ENCODE results near the gene SNIP1. TPM values are rescaled to one million over a fixed set of nuclear protein-coding genes. Genes with fewer than 3 reads are reported as not detected.
A peak's percentile ranks its signal among the peaks of the same experiment; 100 is the strongest.
"Not testable (repeated sequence)": the region's sequence is repeated elsewhere in the genome, so short reads cannot be mapped to it uniquely, and the experiment has no call there.

SNIP1 gene
- total RNA-seq, 1 donor from 2014 or later, result 12.5 TPM

- H3K9me3 ChIP-seq (ENCODE audit: control insufficient read depth in 3 of 3, low read length in 3 of 3), result no peaks in the 10 kb centered on the region
- H3K36me3 ChIP-seq (ENCODE audit: control insufficient read depth in 3 of 3, insufficient read depth in 3 of 3, low read length in 3 of 3), result peaks cover 0 to 4% (median 0%) of the 10 kb centered on the region in 3 donors
- H3K4me3 ChIP-seq (ENCODE audit: low read length in 3 of 3), result no peak overlapping the region
- peaks cover 0 to 3% (median 0%) of the 10 kb centered on the region in 3 donors for H3K27me3 ChIP-seq (ENCODE audit: control insufficient read depth in 3 of 3, insufficient read depth in 3 of 3, low read length in 3 of 3)
- H3K9ac ChIP-seq (ENCODE audit: low read depth in 1 of 3, low read length in 3 of 3), result no peak overlapping the region
- H3K4me1 ChIP-seq (ENCODE audit: control insufficient read depth in 3 of 3, insufficient read depth in 3 of 3, low read length in 3 of 3), result peaks cover 3 to 10% (median 10%) of the 10 kb centered on the region in 3 donors
- H3K27ac ChIP-seq (ENCODE audit: low read depth, low read length), result no peak overlapping the region
Observed at GRCh38 chr1:37559080-37559479, 5.0 kb upstream of the SNIP1 start.

- Histone ChIP-seq H3K36me3 (ENCODE audit: control insufficient read depth in 3 of 3, insufficient read depth in 3 of 3, low read length in 3 of 3) (peaks cover 0 to 4% (median 3%) of the 10 kb centered on the region in 3 donors), H3K27ac (ENCODE audit: low read depth, low read length) (no peak overlapping the region), H3K9me3 (ENCODE audit: control insufficient read depth in 3 of 3, low read length in 3 of 3) (no peaks in the 10 kb centered on the region), H3K4me3 (ENCODE audit: low read length in 3 of 3) (no peak overlapping the region), H3K9ac (ENCODE audit: low read depth in 1 of 3, low read length in 3 of 3) (no peak overlapping the region), H3K27me3 (ENCODE audit: control insufficient read depth in 3 of 3, insufficient read depth in 3 of 3, low read length in 3 of 3) (peaks cover 0 to 3% (median 0%) of the 10 kb centered on the region in 3 donors), H3K4me1 (ENCODE audit: control insufficient read depth in 3 of 3, insufficient read depth in 3 of 3, low read length in 3 of 3) (peaks cover 4 to 15% (median 10%) of the 10 kb centered on the region in 3 donors)
Observed at GRCh38 chr1:37558411-37558810, 4.3 kb upstream of the SNIP1 start.

GRCh38 chr1:37557402-37557801, 3.3 kb upstream of the SNIP1 start:
- H3K4me3 ChIP-seq (ENCODE audit: low read length in 3 of 3), result peak overlapping the region; percentile 64 to 70 (median 68)
- H3K9ac ChIP-seq (ENCODE audit: low read depth in 1 of 3, low read length in 3 of 3), result no peak overlapping the region
- H3K4me1 ChIP-seq (ENCODE audit: control insufficient read depth in 3 of 3, insufficient read depth in 3 of 3, low read length in 3 of 3), result peaks cover 14 to 25% (median 20%) of the 10 kb centered on the region in 3 donors
- H3K27ac ChIP-seq (ENCODE audit: low read depth, low read length), result no peak overlapping the region
- H3K36me3 ChIP-seq (ENCODE audit: control insufficient read depth in 3 of 3, insufficient read depth in 3 of 3, low read length in 3 of 3), result peaks cover 2 to 4% (median 3%) of the 10 kb centered on the region in 3 donors
- peaks cover 0 to 3% (median 0%) of the 10 kb centered on the region in 3 donors for H3K27me3 ChIP-seq (ENCODE audit: control insufficient read depth in 3 of 3, insufficient read depth in 3 of 3, low read length in 3 of 3)
- H3K9me3 ChIP-seq (ENCODE audit: control insufficient read depth in 3 of 3, low read length in 3 of 3), result no peaks in the 10 kb centered on the region

GRCh38 chr1:37556712-37557196, 2.7 kb upstream of the SNIP1 start, which contains the start of gene DNALI1:
Gene DNALI1, plus strand, starts transcription at chr1:37556940. Its CDS starts 55 bp downstream, at chr1:37556995.
- Histone ChIP-seq H3K9me3 (ENCODE audit: control insufficient read depth in 3 of 3, low read length in 3 of 3) (no peaks in the 10 kb centered on the region), H3K4me1 (ENCODE audit: control insufficient read depth in 3 of 3, insufficient read depth in 3 of 3, low read length in 3 of 3) (peaks cover 15 to 26% (median 23%) of the 10 kb centered on the region in 3 donors), H3K27me3 (ENCODE audit: control insufficient read depth in 3 of 3, insufficient read depth in 3 of 3, low read length in 3 of 3) (peaks cover 0 to 3% (median 0%) of the 10 kb centered on the region in 3 donors), H3K36me3 (ENCODE audit: control insufficient read depth in 3 of 3, insufficient read depth in 3 of 3, low read length in 3 of 3) (peaks cover 6 to 9% (median 7%) of the 10 kb centered on the region in 3 donors), H3K27ac (ENCODE audit: low read depth, low read length) (peak within 1 kb of the TSS; percentile 54), H3K9ac (ENCODE audit: low read depth in 1 of 3, low read length in 3 of 3) (peak within 1 kb of the TSS; percentile 8 to 57 (median 54)), H3K4me3 (ENCODE audit: low read length in 3 of 3) (peak within 1 kb of the TSS; percentile 68 to 70 (median 70))

GRCh38 chr1:37553598-37553926, 531 bp downstream of the SNIP1 start:
- Histone ChIP-seq H3K9ac (ENCODE audit: low read depth in 1 of 3, low read length in 3 of 3) (peak overlapping the region; percentile 91 to 97 (median 95)), H3K4me1 (ENCODE audit: control insufficient read depth in 3 of 3, insufficient read depth in 3 of 3, low read length in 3 of 3) (peaks cover 15 to 26% (median 23%) of the 10 kb centered on the region in 3 donors), H3K27ac (ENCODE audit: low read depth, low read length) (peak overlapping the region; percentile 90), H3K36me3 (ENCODE audit: control insufficient read depth in 3 of 3, insufficient read depth in 3 of 3, low read length in 3 of 3) (peaks cover 11 to 14% (median 14%) of the 10 kb centered on the region in 3 donors), H3K4me3 (ENCODE audit: low read length in 3 of 3) (peak overlapping the region; percentile 83 to 96 (median 86)), H3K9me3 (ENCODE audit: control insufficient read depth in 3 of 3, low read length in 3 of 3) (no peaks in the 10 kb centered on the region), H3K27me3 (ENCODE audit: control insufficient read depth in 3 of 3, insufficient read depth in 3 of 3, low read length in 3 of 3) (peaks cover 0 to 3% (median 0%) of the 10 kb centered on the region in 3 donors)

- Histone ChIP-seq H3K4me3 (ENCODE audit: low read length in 3 of 3) (no peak overlapping the region), H3K27ac (ENCODE audit: low read depth, low read length) (no peak overlapping the region), H3K27me3 (ENCODE audit: control insufficient read depth in 3 of 3, insufficient read depth in 3 of 3, low read length in 3 of 3) (no peaks in the 10 kb centered on the region), H3K9ac (ENCODE audit: low read depth in 1 of 3, low read length in 3 of 3) (no peak overlapping the region), H3K9me3 (ENCODE audit: control insufficient read depth in 3 of 3, low read length in 3 of 3) (no peaks in the 10 kb centered on the region), H3K36me3 (ENCODE audit: control insufficient read depth in 3 of 3, insufficient read depth in 3 of 3, low read length in 3 of 3) (peaks cover 22 to 44% (median 30%) of the 10 kb centered on the region in 3 donors), H3K4me1 (ENCODE audit: control insufficient read depth in 3 of 3, insufficient read depth in 3 of 3, low read length in 3 of 3) (peaks cover 12 to 17% (median 14%) of the 10 kb centered on the region in 3 donors)
Observed at GRCh38 chr1:37549341-37549740, 4.8 kb downstream of the SNIP1 start.

- no peaks in the 10 kb centered on the region for H3K9me3 ChIP-seq (ENCODE audit: control insufficient read depth in 3 of 3, low read length in 3 of 3)
- H3K4me1 ChIP-seq (ENCODE audit: control insufficient read depth in 3 of 3, insufficient read depth in 3 of 3, low read length in 3 of 3), result no peaks in the 10 kb centered on the region
- H3K4me3 ChIP-seq (ENCODE audit: low read length in 3 of 3), result no peak overlapping the region
- peaks cover 18 to 43% (median 33%) of the 10 kb centered on the region in 3 donors for H3K36me3 ChIP-seq (ENCODE audit: control insufficient read depth in 3 of 3, insufficient read depth in 3 of 3, low read length in 3 of 3)
- no peaks in the 10 kb centered on the region for H3K27me3 ChIP-seq (ENCODE audit: control insufficient read depth in 3 of 3, insufficient read depth in 3 of 3, low read length in 3 of 3)
- no peak overlapping the region for H3K9ac ChIP-seq (ENCODE audit: low read depth in 1 of 3, low read length in 3 of 3)
- H3K27ac ChIP-seq (ENCODE audit: low read depth, low read length), result no peak overlapping the region
Observed at GRCh38 chr1:37545019-37545418, 9.1 kb downstream of the SNIP1 start.

GRCh38 chr1:37544530-37544929, 9.6 kb downstream of the SNIP1 start:
- H3K4me1 ChIP-seq (ENCODE audit: control insufficient read depth in 3 of 3, insufficient read depth in 3 of 3, low read length in 3 of 3), result no peaks in the 10 kb centered on the region
- H3K9me3 ChIP-seq (ENCODE audit: control insufficient read depth in 3 of 3, low read length in 3 of 3), result no peaks in the 10 kb centered on the region
- H3K27me3 ChIP-seq (ENCODE audit: control insufficient read depth in 3 of 3, insufficient read depth in 3 of 3, low read length in 3 of 3), result no peaks in the 10 kb centered on the region
- H3K36me3 ChIP-seq (ENCODE audit: control insufficient read depth in 3 of 3, insufficient read depth in 3 of 3, low read length in 3 of 3), result peaks cover 23 to 48% (median 38%) of the 10 kb centered on the region in 3 donors
- no peak overlapping the region for H3K27ac ChIP-seq (ENCODE audit: low read depth, low read length)
- H3K4me3 ChIP-seq (ENCODE audit: low read length in 3 of 3), result no peak overlapping the region
- H3K9ac ChIP-seq (ENCODE audit: low read depth in 1 of 3, low read length in 3 of 3), result no peak overlapping the region

GRCh38 chr1:37540036-37540785, 13.9 kb downstream of the SNIP1 start:
- Histone ChIP-seq H3K9ac (ENCODE audit: low read depth in 1 of 3, low read length in 3 of 3) (no peak overlapping the region), H3K27ac (ENCODE audit: low read depth, low read length) (no peak overlapping the region), H3K4me1 (ENCODE audit: control insufficient read depth in 3 of 3, insufficient read depth in 3 of 3, low read length in 3 of 3) (no peaks in the 10 kb centered on the region), H3K27me3 (ENCODE audit: control insufficient read depth in 3 of 3, insufficient read depth in 3 of 3, low read length in 3 of 3) (no peaks in the 10 kb centered on the region), H3K4me3 (ENCODE audit: low read length in 3 of 3) (no peak overlapping the region), H3K36me3 (ENCODE audit: control insufficient read depth in 3 of 3, insufficient read depth in 3 of 3, low read length in 3 of 3) (peaks cover 28 to 52% (median 46%) of the 10 kb centered on the region in 3 donors), H3K9me3 (ENCODE audit: control insufficient read depth in 3 of 3, low read length in 3 of 3) (no peaks in the 10 kb centered on the region)

- not testable (repeated sequence) for H3K4me3 ChIP-seq (ENCODE audit: low read length in 3 of 3); H3K4me1 ChIP-seq (ENCODE audit: control insufficient read depth in 3 of 3, insufficient read depth in 3 of 3, low read length in 3 of 3); H3K27ac ChIP-seq (ENCODE audit: low read depth, low read length); H3K27me3 ChIP-seq (ENCODE audit: control insufficient read depth in 3 of 3, insufficient read depth in 3 of 3, low read length in 3 of 3); H3K9me3 ChIP-seq (ENCODE audit: control insufficient read depth in 3 of 3, low read length in 3 of 3); H3K9ac ChIP-seq (ENCODE audit: low read depth in 1 of 3, low read length in 3 of 3)
- peaks cover 22 to 44% (median 37%) of the 10 kb centered on the region in 3 donors for H3K36me3 ChIP-seq (ENCODE audit: control insufficient read depth in 3 of 3, insufficient read depth in 3 of 3, low read length in 3 of 3)
Observed at GRCh38 chr1:37539154-37539553, 14.9 kb downstream of the SNIP1 start.

Measured in skeletal muscle tissue (tissue), 4 donors.